Adrenal gland (tissue), 12 donors: Measurements from ENCODE around the gene RAD51B. TPM values are rescaled to one million over a fixed set of nuclear protein-coding genes. Genes with fewer than 3 reads are reported as not detected.

ENCODE experiments used
- DNase-seq, 7 donors: peaks; one replicate each; pipeline ENCODE4 v3.0.0-alpha.2; 2019 to 2020
- H3K27ac ChIP-seq, 5 donors: fragments of 200-600 bp; sonication (generic) in 4 of 5; 1 replicate in 3 of 5; 2 replicates in 2 of 5; pipeline versions ENCODE4 v1.5.1 to v1.8.0; 2016 to 2020; ENCODE audit warnings: mild to moderate bottlenecking in 1 of 5
- H3K27me3 ChIP-seq: fragments of 200-600 bp; 2 replicates; pipeline ENCODE4 v1.8.0; 2021
- H3K36me3 ChIP-seq, 2 donors: fragments of 200-600 bp; replicated peaks in 1 of 2; 1 replicate in 1 of 2; 2 replicates in 1 of 2; pipeline versions ENCODE4 v1.5.1 to v1.8.0; 2018 to 2022
- H3K4me1 ChIP-seq, 2 donors: fragments of 200-600 bp; replicated peaks in 1 of 2; 1 replicate in 1 of 2; 2 replicates in 1 of 2; pipeline versions ENCODE4 v1.5.1 to v1.8.0; 2018 to 2021
- H3K4me3 ChIP-seq, 4 donors: fragments of 200-600 bp; sonication (generic) in 3 of 4; one replicate each; pipeline ENCODE4 v1.5.1; 2016 to 2018
- H3K9me3 ChIP-seq, 3 donors: fragments of 200-600 bp; sonication (generic) in 1 of 3; replicated peaks in 1 of 3; 1 replicate in 2 of 3; 2 replicates in 1 of 3; pipeline versions ENCODE4 v1.5.1 to v1.8.0; 2016 to 2021
- CTCF ChIP-seq, 6 experiments: fragments of 450-650 bp in 4 of 6; fragments of 200-600 bp in 2 of 6; sonication (generic) in 1 of 6; IDR thresholded peaks; 1 replicate in 5 of 6; 2 replicates in 1 of 6; pipeline versions ENCODE4 v1.5.1 to v1.8.0; 2016 to 2021; ENCODE audit warnings: antibody characterized with exemption in 6 of 6, mild to moderate bottlenecking in 2 of 6, moderate library complexity in 1 of 6
- POLR2A ChIP-seq, 2 donors: fragments of 450-650 bp; IDR thresholded peaks; one replicate each; pipeline ENCODE4 v1.6.1; 2017; ENCODE audit warnings: antibody characterized with exemption in 2 of 2, mild to moderate bottlenecking in 2 of 2, moderate library complexity in 1 of 2
- WGBS, 4 donors: extraction: QIAGEN DNeasy Blood & Tissue Kit in 2 of 4; methylation state at CpG; one replicate each; pipeline versions ENCODE4 v1.1.5 to v1.1.7; 2013 to 2017; 5-methylcytosine and 5-hydroxymethylcytosine counted together
- intact Hi-C, 2 donors: fragments of 100-400 bp; cut with DNase I; formaldehyde crosslinking; loops; one replicate each; pipeline versions ENCODE4 v1.14.1 to v1.15.0; 2022 to 2023
- polyA plus RNA-seq, 3 donors: library from polyadenylated mRNA; stranded (reverse); fragments of 200-250 nt in 2 of 3; fragments of 350-450 nt in 1 of 3; fragmentation: Illumina TruSeq in 1 of 3; extraction: RNeasy Lipid Tissue Mini Kit (QIAGEN cat#74804) in 1 of 3; gene quantifications; one replicate each; pipeline ENCODE4 v1.2.3, GENCODE V29; 2013 to 2014
- total RNA-seq, 9 donors: library from RNA; depleted of rRNA in 4 of 9; stranded (reverse); fragments of >200 nt in 4 of 9; fragments of 120-200 nt in 1 of 9; fragmentation: NEBNext Ultra II Directional in 1 of 9; extraction: Animal tissue kit (Norgen Biotek cat#: 25700) in 1 of 9; gene quantifications; one replicate each; pipeline versions ENCODE4 v1.1.0 to v1.2.4, GENCODE V29; 2013 to 2023
- donor health status: healthy with polysubstance abuse.
- donor health status: Bipolar disorder and iron deficiency.
- donor health status: DM: yes; HTN: yes; CAD: no.
- donor health status: DM: no; HTN: no; CAD: no.
- donor health status: DM: no; HTN: no; CAD: no.
- donor health status: DM: yes; HTN: yes; CAD: no.

Gene RAD51B
- total and polyA plus RNA-seq, 12 donors, result 2.3 to 24.6 (median 12.4) TPM

- WGBS, 4 donors, result 91 to 96% (median 94%) methylated on average over 17 to 20 of the region's 20 CpGs
- no peak overlapping the region for H3K27ac ChIP-seq
- TF ChIP-seq POLR2A (IDR thresholded peaks at IDR 0.05) (no peak), CTCF (IDR thresholded peaks at IDR 0.05) (no peak)
- no peak overlapping the region for H3K4me3 ChIP-seq
- no peak for DNase-seq
- no peaks in the 10 kb centered on the region for H3K4me1 ChIP-seq
- no peaks in the 10 kb centered on the region for H3K9me3 ChIP-seq
- no peaks in the 10 kb centered on the region for H3K36me3 ChIP-seq
- intact Hi-C loops, result no loop called here
- no peaks in the 10 kb centered on the region for H3K27me3 ChIP-seq
These were observed 38.3 kb downstream of the RAD51B start for GRCh38 chr14:67857778-67858350.

- Histone ChIP-seq H3K4me3 (no peak overlapping the region), H3K4me1 (no peaks in the 10 kb centered on the region), H3K27me3 (no peaks in the 10 kb centered on the region), H3K36me3 (no peaks in the 10 kb centered on the region), H3K27ac (no peak overlapping the region), H3K9me3 (no peaks in the 10 kb centered on the region)
- intact Hi-C loops, result no loop called here
- DNase-seq, result no peak
- WGBS, 4 donors, result 82 to 96% (median 86%) methylated on average over 1 of the region's 1 CpG
- TF ChIP-seq CTCF (IDR thresholded peaks at IDR 0.05) (no peak), POLR2A (IDR thresholded peaks at IDR 0.05) (no peak)
These were observed 39.7 kb downstream of the RAD51B start for GRCh38 chr14:67859169-67859749.

- TF ChIP-seq CTCF (IDR thresholded peaks at IDR 0.05), result no peak
- no peak for TF ChIP-seq POLR2A (IDR thresholded peaks at IDR 0.05)
- Histone ChIP-seq H3K36me3 (no peaks in the 10 kb centered on the region), H3K27me3 (no peaks in the 10 kb centered on the region), H3K9me3 (no peaks in the 10 kb centered on the region), H3K27ac (no peak overlapping the region), H3K4me1 (no peaks in the 10 kb centered on the region), H3K4me3 (no peak overlapping the region)
- 83 to 96% (median 90%) methylated on average over 2 of the region's 2 CpGs for WGBS, 4 donors
- DNase-seq, result no peak
- intact Hi-C loops, result no loop called here
These were observed 43.6 kb downstream of the RAD51B start for GRCh38 chr14:67863223-67863622.

GRCh38 chr14:67875175-67876006 is 55.8 kb downstream of the RAD51B start:
- Histone ChIP-seq H3K9me3 (no peaks in the 10 kb centered on the region), H3K36me3 (no peaks in the 10 kb centered on the region), H3K27me3 (no peaks in the 10 kb centered on the region), H3K4me3 (no peak overlapping the region), H3K27ac (no peak overlapping the region), H3K4me1 (no peaks in the 10 kb centered on the region)
- intact Hi-C loops, result no loop called here
- WGBS, 4 donors, result 77 to 86% (median 82%) methylated on average over 3 of the region's 3 CpGs
- DNase-seq, result no peak
- TF ChIP-seq CTCF (IDR thresholded peaks at IDR 0.05) (no peak), POLR2A (IDR thresholded peaks at IDR 0.05) (no peak)
